Gastrocnemius medialis (tissue), 4 donors: Measurements from ENCODE around the gene SIN3B.

Source experiments
- POLR2A ChIP-seq, 2 donors: fragments of 450-650 bp; IDR thresholded peaks; one replicate each; pipeline ENCODE4 v1.6.1; 2017; ENCODE audit warnings: antibody characterized with exemption in 2 of 2, mild to moderate bottlenecking in 2 of 2, moderate library complexity in 2 of 2
- TF ChIP-seq, protein P1 (sequence below), 5 experiments: fragments of 450-650 bp in 3 of 5; fragments of 200-600 bp in 2 of 5; sonication (generic) in 2 of 5; IDR thresholded peaks in 4 of 5; conservative IDR thresholded peaks in 1 of 5; 1 replicate in 4 of 5; 2 replicates in 1 of 5; pipeline ENCODE4 v1.5.1; 2016 to 2019; ENCODE audit warnings: antibody characterized with exemption in 5 of 5, mild to moderate bottlenecking in 3 of 5, moderate library complexity in 3 of 5

DNA sequence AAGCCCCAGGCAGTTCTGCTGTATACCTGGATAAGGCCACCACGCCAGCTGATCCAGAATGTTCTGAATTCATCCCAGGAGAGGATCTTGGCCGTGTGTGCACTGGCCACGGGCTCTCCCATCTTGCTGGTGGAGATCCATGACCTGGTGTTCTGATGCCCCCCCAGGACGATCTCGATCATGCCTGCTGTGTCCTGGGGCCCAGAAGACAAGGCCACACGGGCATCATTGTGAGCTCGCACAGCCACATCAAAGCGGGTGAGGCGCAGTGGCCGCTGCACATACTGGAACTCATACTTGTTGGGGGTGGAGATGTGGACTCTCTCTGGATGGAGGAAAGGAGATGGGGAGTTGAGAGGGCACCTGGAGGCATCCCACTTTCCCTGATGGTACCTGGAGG lies 99.7 kb downstream of the SIN3B start:
- no peak for TF ChIP-seq POLR2A (IDR thresholded peaks at IDR 0.05)
- TF ChIP-seq, protein P1, sequence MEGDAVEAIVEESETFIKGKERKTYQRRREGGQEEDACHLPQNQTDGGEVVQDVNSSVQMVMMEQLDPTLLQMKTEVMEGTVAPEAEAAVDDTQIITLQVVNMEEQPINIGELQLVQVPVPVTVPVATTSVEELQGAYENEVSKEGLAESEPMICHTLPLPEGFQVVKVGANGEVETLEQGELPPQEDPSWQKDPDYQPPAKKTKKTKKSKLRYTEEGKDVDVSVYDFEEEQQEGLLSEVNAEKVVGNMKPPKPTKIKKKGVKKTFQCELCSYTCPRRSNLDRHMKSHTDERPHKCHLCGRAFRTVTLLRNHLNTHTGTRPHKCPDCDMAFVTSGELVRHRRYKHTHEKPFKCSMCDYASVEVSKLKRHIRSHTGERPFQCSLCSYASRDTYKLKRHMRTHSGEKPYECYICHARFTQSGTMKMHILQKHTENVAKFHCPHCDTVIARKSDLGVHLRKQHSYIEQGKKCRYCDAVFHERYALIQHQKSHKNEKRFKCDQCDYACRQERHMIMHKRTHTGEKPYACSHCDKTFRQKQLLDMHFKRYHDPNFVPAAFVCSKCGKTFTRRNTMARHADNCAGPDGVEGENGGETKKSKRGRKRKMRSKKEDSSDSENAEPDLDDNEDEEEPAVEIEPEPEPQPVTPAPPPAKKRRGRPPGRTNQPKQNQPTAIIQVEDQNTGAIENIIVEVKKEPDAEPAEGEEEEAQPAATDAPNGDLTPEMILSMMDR (IDR thresholded peaks at IDR 0.05 in 4 of 5, conservative IDR thresholded peaks at IDR 0.05 in 1 of 5): no peak
